Choroid plexus epithelial cell (primary cell): Measurements from ENCODE around the gene CMKLR1.

ENCODE experiments used
- DNase-seq: peaks from one replicate; pipeline ENCODE4 v3.0.0-alpha.2; 2010; ENCODE audit warnings: low read depth
- H3K4me3 ChIP-seq: 2 replicates; pipeline ENCODE4 v1.5.1; 2011; ENCODE audit warnings: low read depth, mild to moderate bottlenecking, control low read depth, low read length, moderate library complexity
- CTCF ChIP-seq: conservative IDR thresholded peaks from 2 replicates; pipeline ENCODE4 v1.5.1; 2011; ENCODE audit warnings: low read depth, mild to moderate bottlenecking, control low read depth, inconsistent platforms, low read length, moderate library complexity

The CMKLR1 gene

GRCh38 chr12:108371801-108372344 lies 32.8 kb upstream of the CMKLR1 start:
- DNase-seq, result peak; percentile 82
- no peak overlapping the region for H3K4me3 ChIP-seq
- no peak for TF ChIP-seq CTCF

GRCh38 chr12:108370415-108370814 lies 31.3 kb upstream of the CMKLR1 start:
- H3K4me3 ChIP-seq, result no peak overlapping the region
- no peak for TF ChIP-seq CTCF
- DNase-seq, result no peak

- no peak for DNase-seq
- TF ChIP-seq CTCF, result no peak
- H3K4me3 ChIP-seq, result no peak overlapping the region
Measured at GRCh38 chr12:108369736-108370396, 30.8 kb upstream of the CMKLR1 start.

GRCh38 chr12:108368089-108368488 lies 29.0 kb upstream of the CMKLR1 start:
- no peak overlapping the region for H3K4me3 ChIP-seq
- no peak for DNase-seq
- no peak for TF ChIP-seq CTCF

GRCh38 chr12:108367436-108367835 lies 28.3 kb upstream of the CMKLR1 start:
- no peak overlapping the region for H3K4me3 ChIP-seq
- TF ChIP-seq CTCF, result no peak
- DNase-seq, result peak; percentile 65

- TF ChIP-seq CTCF, result no peak
- H3K4me3 ChIP-seq, result no peak overlapping the region
- DNase-seq, result no peak
Measured at GRCh38 chr12:108365324-108365723, 26.2 kb upstream of the CMKLR1 start.

- no peak for TF ChIP-seq CTCF
- no peak overlapping the region for H3K4me3 ChIP-seq
- DNase-seq, result no peak
Measured at GRCh38 chr12:108364879-108365278, 25.8 kb upstream of the CMKLR1 start.
